H9 (cell line): ENCODE measurements around the gene FOXF2. TPM values are rescaled to one million over a fixed set of nuclear protein-coding genes. Genes with fewer than 3 reads are reported as not detected.

Source experiments
- DNase-seq: peaks from one replicate; pipeline ENCODE4 v3.0.0-alpha.2; 2017
- H2AFZ ChIP-seq: one replicate; pipeline ENCODE4 v1.6.1; 2013; ENCODE audit warnings: mild to moderate bottlenecking, low read length, control low read depth, moderate library complexity
- H2AK5ac ChIP-seq: 2 replicates; pipeline ENCODE4 v1.6.1; 2013; ENCODE audit warnings: low read length, control low read depth, mixed read lengths; ENCODE audit not compliant: insufficient read length
- H2BK120ac ChIP-seq: one replicate; pipeline ENCODE4 v1.6.1; 2013; ENCODE audit warnings: low read depth, mild to moderate bottlenecking, low read length, control low read depth, inconsistent platforms; ENCODE audit not compliant: poor library complexity, severe bottlenecking
- H2BK12ac ChIP-seq: 2 replicates; pipeline ENCODE4 v1.6.1; 2013; ENCODE audit warnings: low read length, control low read depth, mixed read lengths, low read depth; ENCODE audit not compliant: insufficient read length
- H2BK15ac ChIP-seq: 2 replicates; pipeline ENCODE4 v1.6.1; 2013; ENCODE audit warnings: low read depth, low read length, control low read depth
- H2BK20ac ChIP-seq: one replicate; pipeline ENCODE4 v1.6.1; 2013; ENCODE audit warnings: low read depth, mild to moderate bottlenecking, low read length, control low read depth, inconsistent platforms; ENCODE audit not compliant: poor library complexity, severe bottlenecking
- H2BK5ac ChIP-seq: 2 replicates; pipeline ENCODE4 v1.6.1; 2013; ENCODE audit warnings: low read length, control low read depth, mixed read lengths; ENCODE audit not compliant: insufficient read length
- H3K14ac ChIP-seq: 2 replicates; pipeline ENCODE4 v1.6.1; 2013; ENCODE audit warnings: low read length, control low read depth; ENCODE audit not compliant: insufficient read depth
- H3K18ac ChIP-seq: 2 replicates; pipeline ENCODE4 v1.6.1; 2013; ENCODE audit warnings: low read depth, mild to moderate bottlenecking, mixed read lengths, low read length, control low read depth; ENCODE audit not compliant: insufficient read length
- H3K23ac ChIP-seq: 2 replicates; pipeline ENCODE4 v1.6.1; 2013; ENCODE audit warnings: low read length, control low read depth, mixed read lengths, low read depth; ENCODE audit not compliant: insufficient read length
- H3K23me2 ChIP-seq: 2 replicates; pipeline ENCODE4 v1.6.1; 2013; ENCODE audit warnings: low read depth, mild to moderate bottlenecking, mixed read lengths, low read length, control low read depth; ENCODE audit not compliant: insufficient read length, poor library complexity, severe bottlenecking
- H3K27ac ChIP-seq: 2 replicates; pipeline ENCODE4 v1.5.1; 2013; ENCODE audit warnings: low read length, control low read depth, mixed read lengths, low read depth; ENCODE audit not compliant: insufficient read length
- H3K27me3 ChIP-seq: 2 replicates; pipeline ENCODE4 v1.6.1; 2013; ENCODE audit warnings: low read length, control low read depth, inconsistent platforms; ENCODE audit not compliant: insufficient read depth
- H3K4ac ChIP-seq: 2 replicates; pipeline ENCODE4 v1.6.1; 2013; ENCODE audit warnings: low read depth, mild to moderate bottlenecking, control low read depth, inconsistent platforms, low read length, moderate library complexity
- H3K4me1 ChIP-seq: 2 replicates; pipeline ENCODE4 v1.6.1; 2013; ENCODE audit warnings: low read length, control low read depth, inconsistent platforms; ENCODE audit not compliant: insufficient read depth
- H3K4me2 ChIP-seq: 2 replicates; pipeline ENCODE4 v1.6.1; 2013; ENCODE audit warnings: low read length, control low read depth, mixed read lengths; ENCODE audit not compliant: insufficient read length, insufficient read depth
- H3K56ac ChIP-seq: 2 replicates; pipeline ENCODE4 v1.6.1; 2013; ENCODE audit warnings: low read depth, mild to moderate bottlenecking, mixed read lengths, low read length, control low read depth; ENCODE audit not compliant: insufficient read length
- H3K79me1 ChIP-seq: 2 replicates; pipeline ENCODE4 v1.6.1; 2013; ENCODE audit warnings: low read depth, mild to moderate bottlenecking, moderate library complexity, low read length, control low read depth, inconsistent platforms; ENCODE audit not compliant: insufficient read depth, poor library complexity, severe bottlenecking
- H3K79me2 ChIP-seq: 2 replicates; pipeline ENCODE4 v1.6.1; 2013; ENCODE audit warnings: low read length, control low read depth, inconsistent platforms; ENCODE audit not compliant: insufficient read depth
- H3K9ac ChIP-seq: 2 replicates; pipeline ENCODE4 v1.6.1; 2013; ENCODE audit warnings: low read length, control low read depth, mixed read lengths; ENCODE audit not compliant: insufficient read length; ENCODE audit errors: extremely low read depth
- H3K9me3 ChIP-seq: one replicate; pipeline ENCODE4 v1.6.1; 2013; ENCODE audit warnings: low read depth, low read length, inconsistent platforms; ENCODE audit not compliant: control insufficient read depth
- H3T11ph ChIP-seq: one replicate; pipeline ENCODE4 v1.6.1; 2013; ENCODE audit warnings: mild to moderate bottlenecking, low read length, control low read depth, inconsistent platforms
- H4K20me1 ChIP-seq: one replicate; pipeline ENCODE4 v1.6.1; 2013; ENCODE audit not compliant: control insufficient read depth, insufficient read length, insufficient read depth
- H4K5ac ChIP-seq: 2 replicates; pipeline ENCODE4 v1.6.1; 2013; ENCODE audit warnings: low read depth, mild to moderate bottlenecking, mixed read lengths, low read length, control low read depth; ENCODE audit not compliant: insufficient read length
- H4K8ac ChIP-seq: replicated peaks from 2 replicates; pipeline ENCODE4 v1.6.1; 2013; ENCODE audit warnings: low read length, control low read depth, mixed read lengths, low read depth; ENCODE audit not compliant: insufficient read length
- H4K91ac ChIP-seq: 2 replicates; pipeline ENCODE4 v1.6.1; 2013; ENCODE audit warnings: low read depth, mild to moderate bottlenecking, moderate library complexity, mixed read lengths, low read length, control low read depth; ENCODE audit not compliant: insufficient read length
- H3K27ac Mint-ChIP-seq, 3 experiments: 2 replicates in 2 of 3; 3 replicates in 1 of 3; pipeline ENCODE4 v1.8.0; 2020 to 2021; ENCODE audit warnings: mixed read lengths in 3 of 3, mild to moderate bottlenecking in 1 of 3, moderate library complexity in 1 of 3
- H3K27me3 Mint-ChIP-seq: 2 replicates; pipeline ENCODE4 v1.8.0; 2021; ENCODE audit warnings: low read depth, mild to moderate bottlenecking, moderate library complexity, mixed read lengths
- H3K36me3 Mint-ChIP-seq, 3 experiments: 2 replicates in 2 of 3; 3 replicates in 1 of 3; pipeline ENCODE4 v1.8.0; 2020 to 2021; ENCODE audit warnings: low read depth in 3 of 3, mixed read lengths in 3 of 3; ENCODE audit not compliant: insufficient read depth in 1 of 3
- H3K4me1 Mint-ChIP-seq, 2 experiments: 2 replicates each; pipeline ENCODE4 v1.8.0; 2020; ENCODE audit warnings: mixed read lengths in 2 of 2
- H3K4me3 Mint-ChIP-seq, 2 experiments: 2 replicates in 1 of 2; 3 replicates in 1 of 2; pipeline ENCODE4 v1.8.0; 2020 to 2021; ENCODE audit warnings: mild to moderate bottlenecking in 2 of 2, mixed read lengths in 2 of 2, moderate library complexity in 1 of 2
- H3K9me3 Mint-ChIP-seq, 2 experiments: 2 replicates in 1 of 2; 3 replicates in 1 of 2; pipeline ENCODE4 v1.8.0; 2020; ENCODE audit warnings: mild to moderate bottlenecking in 2 of 2, mixed read lengths in 2 of 2, moderate library complexity in 1 of 2
- CTCF ChIP-seq: fragments of 200-600 bp; sonication (generic); conservative IDR thresholded peaks from 3 replicates; pipeline ENCODE4 v1.8.0; 2021; ENCODE audit warnings: antibody characterized with exemption, mild to moderate bottlenecking
- WGBS: extraction: QIAGEN DNeasy Blood & Tissue Kit; methylation state at CpG from one replicate; pipeline ENCODE4 v1.1.7; 2013; ENCODE audit warnings: missing lambda C conversion rate, low lambda C conversion rate, mixed read lengths; ENCODE audit not compliant: insufficient read length; ENCODE audit errors: extremely low coverage; 5-methylcytosine and 5-hydroxymethylcytosine counted together
- total RNA-seq: library from RNA; stranded (reverse); gene quantifications from 2 replicates; pipeline ENCODE4 v1.2.1, GENCODE V29; 2021

The FOXF2 gene
- total RNA-seq, 1 experiment from 2014 or later = not detected

GRCh38 chr6:1406306-1407072, 17.1 kb downstream of the FOXF2 start:
- Histone ChIP-seq H3K4me1 (no peaks in the 10 kb centered on the region), H3K23ac (no peak overlapping the region), H3K4ac (no peak overlapping the region), H3K27me3 (no peaks in the 10 kb centered on the region), H2BK12ac (no peak overlapping the region), H4K5ac (no peak overlapping the region), H2BK120ac (no peak overlapping the region), H4K20me1 (no peaks in the 10 kb centered on the region), H3K79me2 (no peaks in the 10 kb centered on the region), H2BK15ac (no peak overlapping the region), H3K9me3 (no peaks in the 10 kb centered on the region), H4K91ac (no peak overlapping the region), H2BK5ac (no peak overlapping the region), H3K79me1 (no peaks in the 10 kb centered on the region), H3K56ac (no peak overlapping the region), H3K4me2 (no peak overlapping the region), H2AFZ (no peak overlapping the region), H2AK5ac (no peak overlapping the region), H3K18ac (no peak overlapping the region), H3K14ac (no peak overlapping the region), H3K23me2 (no peaks in the 10 kb centered on the region), H3T11ph (no peak overlapping the region), H2BK20ac (no peak overlapping the region), H3K9ac (no peak overlapping the region), H3K27ac (no peak overlapping the region), H4K8ac (no peak overlapping the region)
- no peak for DNase-seq
- H3K27ac Mint-ChIP-seq = no peak overlapping the region
- peaks cover 19 to 24% of the 10 kb centered on the region in 2 experiments for H3K4me1 Mint-ChIP-seq
- H3K36me3 Mint-ChIP-seq = no peaks in the 10 kb centered on the region; a peak in 1 of 7 replicates
- no peak overlapping the region for H3K4me3 Mint-ChIP-seq
- peaks cover 36% of the 10 kb centered on the region for H3K27me3 Mint-ChIP-seq
- no peak for TF ChIP-seq CTCF
- no CpG with 5 or more reads among the region's 13 CpGs for WGBS
- no peaks in the 10 kb centered on the region for H3K9me3 Mint-ChIP-seq
